HepG2 (cell line): ENCODE measurements around the gene CAT. TPM values are rescaled to one million over a fixed set of nuclear protein-coding genes. Genes with fewer than 3 reads are reported as not detected.

Source experiments
- FOXK1 ChIP-seq: sonication (generic); formaldehyde crosslinking; IDR thresholded peaks from 2 replicates; pipeline ENCODE4 v1.4.0; 2020; ENCODE audit warnings: low read depth, missing genetic modification reagents, borderline replicate concordance
- FOXK2 ChIP-seq: fragments of 450-650 bp; IDR thresholded peaks from 2 replicates; pipeline ENCODE4 v1.6.1; 2016
- JDP2 ChIP-seq: sonication (generic); formaldehyde crosslinking; IDR thresholded peaks from 2 replicates; pipeline ENCODE4 v1.8.1; 2022; ENCODE audit warnings: missing genetic modification reagents, borderline replicate concordance
- KMT2A ChIP-seq: sonication (generic); formaldehyde crosslinking; IDR thresholded peaks from 2 replicates; pipeline ENCODE4 v1.4.0; 2020; ENCODE audit warnings: missing genetic modification reagents
- KMT2B ChIP-seq: IDR thresholded peaks from 2 replicates; pipeline ENCODE4 v1.6.1; 2016; ENCODE audit warnings: missing genetic modification reagents, missing compliant biosample characterization
- MAFG ChIP-seq: sonication (generic); formaldehyde crosslinking; IDR thresholded peaks from 2 replicates; pipeline ENCODE4 v1.5.1; 2020; ENCODE audit warnings: mild to moderate bottlenecking, missing genetic modification reagents
- NFYB ChIP-seq: sonication (generic); formaldehyde crosslinking; IDR thresholded peaks from 2 replicates; pipeline ENCODE4 v1.4.0; 2020; ENCODE audit warnings: missing genetic modification reagents
- PHF8 ChIP-seq: sonication (generic); formaldehyde crosslinking; IDR thresholded peaks from 2 replicates; pipeline ENCODE4 v1.5.0; 2020; ENCODE audit warnings: missing genetic modification reagents
- PPARG ChIP-seq: conservative IDR thresholded peaks from 2 replicates; pipeline ENCODE4 v1.6.1; 2016; ENCODE audit warnings: missing biosample characterization, missing genetic modification reagents
- RCOR2 ChIP-seq: IDR thresholded peaks from 2 replicates; pipeline ENCODE4 v1.6.1; 2016; ENCODE audit warnings: missing biosample characterization, missing genetic modification reagents
- TSC22D2 ChIP-seq: sonication (generic); formaldehyde crosslinking; IDR thresholded peaks from 2 replicates; pipeline ENCODE4 v1.5.1; 2020; ENCODE audit warnings: missing genetic modification reagents, mild to moderate bottlenecking, borderline replicate concordance
- ZNF292 ChIP-seq: sonication (generic); formaldehyde crosslinking; IDR thresholded peaks from 2 replicates; pipeline ENCODE4 v1.8.1; 2022; ENCODE audit warnings: mild to moderate bottlenecking, low read depth, missing genetic modification reagents, borderline replicate concordance
- ZNF772 ChIP-seq: sonication (generic); formaldehyde crosslinking; IDR thresholded peaks from 2 replicates; pipeline ENCODE4 v1.5.0; 2020; ENCODE audit warnings: mild to moderate bottlenecking, missing genetic modification reagents
- ZNF777 ChIP-seq: sonication (generic); formaldehyde crosslinking; IDR thresholded peaks from 2 replicates; pipeline ENCODE4 v1.4.0; 2020; ENCODE audit warnings: missing genetic modification reagents
- ZNF83 ChIP-seq: sonication (generic); formaldehyde crosslinking; IDR thresholded peaks from 2 replicates; pipeline ENCODE4 v1.4.0; 2020; ENCODE audit warnings: missing genetic modification reagents, mild to moderate bottlenecking, borderline replicate concordance
- polyA plus RNA-seq, 8 experiments: library from polyadenylated mRNA; depleted of rRNA in 3 of 8; stranded (reverse) in 7 of 8; unstranded in 1 of 8; fragments of >200 nt; fragmentation: Illumina TruSeq in 4 of 8; extraction: Trizol in 4 of 8; gene quantifications; 2 replicates each; pipeline versions ENCODE4 v1.2.1 to v1.2.3, GENCODE V29; 2011 to 2016; ENCODE audit warnings: low read depth in 4 of 8, missing spikeins in 1 of 8, mixed read lengths in 1 of 8; ENCODE audit not compliant: insufficient read depth in 1 of 8
- total RNA-seq, 5 experiments: library from RNA; depleted of rRNA; stranded (reverse); fragments of >200 nt; fragmentation: Illumina TruSeq; extraction: Trizol; gene quantifications; 2 replicates each; pipeline ENCODE4 v1.2.3, GENCODE V29; 2016; ENCODE audit warnings: low read depth in 1 of 5
- TF ChIP-seq, protein P1 (sequence below): sonication (generic); formaldehyde crosslinking; IDR thresholded peaks from 2 replicates; pipeline ENCODE4 v1.8.1; 2023; ENCODE audit warnings: missing genetic modification reagents, inconsistent platforms, borderline replicate concordance
- TF ChIP-seq, protein P2 (sequence below): sonication (generic); formaldehyde crosslinking; IDR thresholded peaks from 2 replicates; pipeline ENCODE4 v1.5.0; 2020; ENCODE audit warnings: missing genetic modification reagents, mild to moderate bottlenecking, borderline replicate concordance
- TF ChIP-seq, protein P3 (sequence below): sonication (generic); formaldehyde crosslinking; IDR thresholded peaks from 2 replicates; pipeline ENCODE4 v1.4.0; 2020; ENCODE audit warnings: missing genetic modification reagents
- TF ChIP-seq, protein P4 (sequence below): sonication (generic); formaldehyde crosslinking; IDR thresholded peaks from 2 replicates; pipeline ENCODE4 v1.5.0; 2020; ENCODE audit warnings: mild to moderate bottlenecking, missing genetic modification reagents, borderline replicate concordance
- TF ChIP-seq, protein P5 (sequence below): sonication (generic); formaldehyde crosslinking; IDR thresholded peaks from 2 replicates; pipeline ENCODE4 v1.8.0; 2022; ENCODE audit warnings: missing genetic modification reagents, mild to moderate bottlenecking, borderline replicate concordance
- TF ChIP-seq, protein P6 (sequence below): sonication (generic); formaldehyde crosslinking; IDR thresholded peaks from 2 replicates; pipeline ENCODE4 v1.4.0; 2020; ENCODE audit warnings: mild to moderate bottlenecking, low read depth, missing genetic modification reagents

Gene CAT
- total and polyA plus RNA-seq, 2 of the 13 experiments (the other 11 are each of a cell fraction or from before 2014, with no cell fraction given) = 107 to 136 TPM

DNA sequence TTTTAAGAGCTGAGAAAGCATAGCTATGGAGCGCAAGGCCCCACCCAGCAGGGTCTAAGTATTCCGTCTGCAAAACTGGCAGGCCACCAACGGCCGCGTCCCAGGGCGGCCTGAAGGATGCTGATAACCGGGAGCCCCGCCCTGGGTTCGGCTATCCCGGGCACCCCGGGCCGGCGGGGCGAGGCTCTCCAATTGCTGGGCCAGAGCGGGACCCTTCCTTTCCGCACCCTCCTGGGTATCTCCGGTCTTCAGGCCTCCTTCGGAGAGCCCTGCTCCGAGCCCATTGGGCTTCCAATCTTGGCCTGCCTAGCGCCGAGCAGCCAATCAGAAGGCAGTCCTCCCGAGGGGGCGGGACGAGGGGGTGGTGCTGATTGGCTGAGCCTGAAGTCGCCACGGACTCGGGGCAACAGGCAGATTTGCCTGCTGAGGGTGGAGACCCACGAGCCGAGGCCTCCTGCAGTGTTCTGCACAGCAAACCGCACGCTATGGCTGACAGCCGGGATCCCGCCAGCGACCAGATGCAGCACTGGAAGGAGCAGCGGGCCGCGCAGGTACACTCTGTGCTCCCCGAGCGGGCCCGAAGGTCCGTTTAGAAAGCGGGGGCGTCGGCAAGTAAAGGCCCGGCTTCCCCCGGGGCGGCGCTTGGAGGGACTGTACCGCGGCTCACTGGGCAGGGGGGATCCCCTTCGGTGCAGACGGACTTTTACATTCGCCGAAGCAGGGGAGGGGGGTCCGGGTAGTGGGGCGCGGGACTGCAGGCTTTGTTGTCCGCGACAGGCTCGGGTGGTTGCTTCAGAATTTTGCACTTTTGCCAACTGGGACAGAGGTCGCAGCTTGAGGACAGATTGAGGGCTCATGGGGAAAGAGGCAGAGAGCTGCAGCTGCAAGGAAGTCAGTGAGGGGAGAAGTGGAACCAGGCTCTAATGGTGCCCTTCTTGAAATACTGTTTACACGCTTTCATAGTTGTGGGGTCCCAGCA lies at the start of gene CAT (continued):
- peak; percentile 44; the same call in 1 of the 2 replicates for TF ChIP-seq ZNF777 (CRISPR knock-in tag)
- TF ChIP-seq, protein P1, sequence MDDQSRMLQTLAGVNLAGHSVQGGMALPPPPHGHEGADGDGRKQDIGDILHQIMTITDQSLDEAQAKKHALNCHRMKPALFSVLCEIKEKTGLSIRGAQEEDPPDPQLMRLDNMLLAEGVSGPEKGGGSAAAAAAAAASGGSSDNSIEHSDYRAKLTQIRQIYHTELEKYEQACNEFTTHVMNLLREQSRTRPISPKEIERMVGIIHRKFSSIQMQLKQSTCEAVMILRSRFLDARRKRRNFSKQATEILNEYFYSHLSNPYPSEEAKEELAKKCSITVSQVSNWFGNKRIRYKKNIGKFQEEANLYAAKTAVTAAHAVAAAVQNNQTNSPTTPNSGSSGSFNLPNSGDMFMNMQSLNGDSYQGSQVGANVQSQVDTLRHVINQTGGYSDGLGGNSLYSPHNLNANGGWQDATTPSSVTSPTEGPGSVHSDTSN (CRISPR knock-in tag) = no peak
- peak; percentile 30; the same call in 1 of the 2 replicates for TF ChIP-seq FOXK1 (CRISPR knock-in tag)
- TF ChIP-seq JDP2 (CRISPR knock-in tag) = no peak; the same call in 1 of the 2 replicates
- TF ChIP-seq, protein P2, sequence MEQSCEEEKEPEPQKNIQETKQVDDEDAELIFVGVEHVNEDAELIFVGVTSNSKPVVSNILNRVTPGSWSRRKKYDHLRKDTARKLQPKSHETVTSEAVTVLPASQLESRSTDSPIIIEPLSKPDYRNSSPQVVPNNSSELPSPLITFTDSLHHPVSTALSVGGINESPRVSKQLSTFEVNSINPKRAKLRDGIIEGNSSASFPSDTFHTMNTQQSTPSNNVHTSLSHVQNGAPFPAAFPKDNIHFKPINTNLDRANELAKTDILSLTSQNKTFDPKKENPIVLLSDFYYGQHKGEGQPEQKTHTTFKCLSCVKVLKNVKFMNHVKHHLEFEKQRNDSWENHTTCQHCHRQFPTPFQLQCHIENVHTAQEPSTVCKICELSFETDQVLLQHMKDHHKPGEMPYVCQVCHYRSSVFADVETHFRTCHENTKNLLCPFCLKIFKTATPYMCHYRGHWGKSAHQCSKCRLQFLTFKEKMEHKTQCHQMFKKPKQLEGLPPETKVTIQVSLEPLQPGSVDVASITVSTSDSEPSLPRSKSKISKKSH = no peak
- 0 out of 2 replicates have a peak, but pooled peaks have one; percentile 39 for TF ChIP-seq ZNF83 (CRISPR knock-in tag)
- TF ChIP-seq, protein P3, sequence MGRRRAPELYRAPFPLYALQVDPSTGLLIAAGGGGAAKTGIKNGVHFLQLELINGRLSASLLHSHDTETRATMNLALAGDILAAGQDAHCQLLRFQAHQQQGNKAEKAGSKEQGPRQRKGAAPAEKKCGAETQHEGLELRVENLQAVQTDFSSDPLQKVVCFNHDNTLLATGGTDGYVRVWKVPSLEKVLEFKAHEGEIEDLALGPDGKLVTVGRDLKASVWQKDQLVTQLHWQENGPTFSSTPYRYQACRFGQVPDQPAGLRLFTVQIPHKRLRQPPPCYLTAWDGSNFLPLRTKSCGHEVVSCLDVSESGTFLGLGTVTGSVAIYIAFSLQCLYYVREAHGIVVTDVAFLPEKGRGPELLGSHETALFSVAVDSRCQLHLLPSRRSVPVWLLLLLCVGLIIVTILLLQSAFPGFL (CRISPR knock-in tag) = no peak
- TF ChIP-seq KMT2A (CRISPR knock-in tag) = peak; percentile 64; the same call in 1 of the 2 replicates
- TF ChIP-seq TSC22D2 (CRISPR knock-in tag) = no peak
- TF ChIP-seq FOXK2 = no peak
- TF ChIP-seq ZNF772 = peak; percentile 81
- TF ChIP-seq, protein P4, sequence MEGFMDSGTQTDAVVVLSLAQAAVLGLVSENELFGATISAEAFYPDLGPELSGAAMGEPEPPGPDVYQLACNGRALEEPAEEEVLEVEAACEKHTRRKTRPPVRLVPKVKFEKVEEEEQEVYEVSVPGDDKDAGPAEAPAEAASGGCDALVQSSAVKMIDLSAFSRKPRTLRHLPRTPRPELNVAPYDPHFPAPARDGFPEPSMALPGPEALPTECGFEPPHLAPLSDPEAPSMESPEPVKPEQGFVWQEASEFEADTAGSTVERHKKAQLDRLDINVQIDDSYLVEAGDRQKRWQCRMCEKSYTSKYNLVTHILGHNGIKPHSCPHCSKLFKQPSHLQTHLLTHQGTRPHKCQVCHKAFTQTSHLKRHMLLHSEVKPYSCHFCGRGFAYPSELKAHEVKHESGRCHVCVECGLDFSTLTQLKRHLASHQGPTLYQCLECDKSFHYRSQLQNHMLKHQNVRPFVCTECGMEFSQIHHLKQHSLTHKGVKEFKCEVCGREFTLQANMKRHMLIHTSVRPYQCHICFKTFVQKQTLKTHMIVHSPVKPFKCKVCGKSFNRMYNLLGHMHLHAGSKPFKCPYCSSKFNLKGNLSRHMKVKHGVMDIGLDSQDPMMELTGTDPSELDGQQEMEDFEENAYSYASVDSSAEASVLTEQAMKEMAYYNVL (CRISPR knock-in tag) = peak; percentile 78; the same call in 1 of the 2 replicates
- peak; percentile 76; the same call in 1 of the 2 replicates for TF ChIP-seq KMT2B (CRISPR knock-in tag)
- peak; percentile 94 for TF ChIP-seq ZNF292
- TF ChIP-seq PHF8 = peak; percentile 93
- TF ChIP-seq, protein P5, sequence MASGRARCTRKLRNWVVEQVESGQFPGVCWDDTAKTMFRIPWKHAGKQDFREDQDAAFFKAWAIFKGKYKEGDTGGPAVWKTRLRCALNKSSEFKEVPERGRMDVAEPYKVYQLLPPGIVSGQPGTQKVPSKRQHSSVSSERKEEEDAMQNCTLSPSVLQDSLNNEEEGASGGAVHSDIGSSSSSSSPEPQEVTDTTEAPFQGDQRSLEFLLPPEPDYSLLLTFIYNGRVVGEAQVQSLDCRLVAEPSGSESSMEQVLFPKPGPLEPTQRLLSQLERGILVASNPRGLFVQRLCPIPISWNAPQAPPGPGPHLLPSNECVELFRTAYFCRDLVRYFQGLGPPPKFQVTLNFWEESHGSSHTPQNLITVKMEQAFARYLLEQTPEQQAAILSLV (CRISPR knock-in tag) = peak; percentile 89
- TF ChIP-seq NFYB (CRISPR knock-in tag) = peak; percentile 96
- TF ChIP-seq, protein P6, sequence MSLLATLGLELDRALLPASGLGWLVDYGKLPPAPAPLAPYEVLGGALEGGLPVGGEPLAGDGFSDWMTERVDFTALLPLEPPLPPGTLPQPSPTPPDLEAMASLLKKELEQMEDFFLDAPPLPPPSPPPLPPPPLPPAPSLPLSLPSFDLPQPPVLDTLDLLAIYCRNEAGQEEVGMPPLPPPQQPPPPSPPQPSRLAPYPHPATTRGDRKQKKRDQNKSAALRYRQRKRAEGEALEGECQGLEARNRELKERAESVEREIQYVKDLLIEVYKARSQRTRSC = no peak
- TF ChIP-seq MAFG (CRISPR knock-in tag) = no peak
- peak; percentile 97 for TF ChIP-seq PPARG (CRISPR knock-in tag)
- TF ChIP-seq RCOR2 (CRISPR knock-in tag) = no peak
